ENCODE results near the gene XCR1.

- TF ChIP-seq CTCF (IDR thresholded peaks at IDR 0.05) = no peak
- TF ChIP-seq POLR2A (IDR thresholded peaks at IDR 0.05) = no peak
- TF ChIP-seq EP300 (IDR thresholded peaks at IDR 0.05) = no peak
Measured at GRCh38 chr3:46076606-46077005, 49.3 kb upstream of the XCR1 start.
